GM23338 (cell line): ENCODE data around the gene SLAMF8. TPM values are rescaled to one million over a fixed set of nuclear protein-coding genes. Genes with fewer than 3 reads are reported as not detected.
A peak's percentile ranks its signal among the peaks of the same experiment; 100 is the strongest.

ENCODE experiments used
- ATAC-seq: fragments of 200-7000 bp; cut with Tn5 transposase; 3 replicates; pipeline ENCODE4 v1.9.1; 2020
- DNase-seq: peaks from one replicate; pipeline ENCODE4 v3.0.0-alpha.2; 2015; ENCODE audit warnings: low spot score
- H2AFZ ChIP-seq: fragments of 200-600 bp; sonication (generic); 2 replicates; pipeline ENCODE4 v1.8.0; 2016; ENCODE audit warnings: antibody characterized with exemption, mild to moderate bottlenecking, moderate library complexity
- H3F3A ChIP-seq: fragments of 200-600 bp; sonication (generic); replicated peaks from 2 replicates; pipeline ENCODE4 v1.8.0; 2017; ENCODE audit warnings: antibody characterized with exemption, mixed run types, low read depth
- H3K27ac ChIP-seq: fragments of 200-600 bp; sonication (generic); 2 replicates; pipeline ENCODE4 v1.6.1; 2016; ENCODE audit warnings: low read depth
- H3K27me3 ChIP-seq: fragments of 200-600 bp; sonication (generic); 2 replicates; pipeline ENCODE4 v1.8.0; 2016; ENCODE audit warnings: mild to moderate bottlenecking, mixed run types, moderate library complexity; ENCODE audit not compliant: insufficient read depth
- H3K36me3 ChIP-seq: fragments of 200-600 bp; sonication (generic); 2 replicates; pipeline ENCODE4 v1.8.0; 2016; ENCODE audit warnings: mild to moderate bottlenecking; ENCODE audit not compliant: insufficient read depth
- H3K4me1 ChIP-seq: fragments of 200-600 bp; sonication (generic); 2 replicates; pipeline ENCODE4 v1.8.0; 2016; ENCODE audit warnings: mild to moderate bottlenecking, moderate library complexity; ENCODE audit not compliant: insufficient read depth
- H3K4me2 ChIP-seq: fragments of 200-600 bp; sonication (generic); 2 replicates; pipeline ENCODE4 v1.7.1; 2017; ENCODE audit warnings: mixed run types
- H3K4me3 ChIP-seq: fragments of 200-600 bp; sonication (generic); 2 replicates; pipeline ENCODE4 v1.6.1; 2016; ENCODE audit warnings: mixed run types
- H3K79me2 ChIP-seq: fragments of 200-600 bp; sonication (generic); replicated peaks from 2 replicates; pipeline ENCODE4 v1.8.0; 2017; ENCODE audit warnings: mild to moderate bottlenecking; ENCODE audit not compliant: insufficient read depth
- H3K9me2 ChIP-seq: fragments of 200-600 bp; sonication (generic); 2 replicates; pipeline ENCODE4 v1.8.0; 2017; ENCODE audit not compliant: insufficient read depth
- H4K20me1 ChIP-seq: fragments of 200-600 bp; sonication (generic); replicated peaks from 2 replicates; pipeline ENCODE4 v1.8.0; 2017; ENCODE audit warnings: mild to moderate bottlenecking; ENCODE audit not compliant: insufficient read depth
- H3K27ac Mint-ChIP-seq: 2 replicates; pipeline ENCODE4 v1.8.0; 2020; ENCODE audit warnings: inconsistent platforms, mild to moderate bottlenecking, moderate library complexity, mixed read lengths
- H3K27me3 Mint-ChIP-seq: 3 replicates; pipeline ENCODE4 v1.8.0; 2022; ENCODE audit warnings: low read depth, mild to moderate bottlenecking, moderate library complexity, mixed read lengths, inconsistent platforms; ENCODE audit not compliant: insufficient read depth, poor library complexity
- H3K36me3 Mint-ChIP-seq: 3 replicates; pipeline ENCODE4 v1.8.0; 2021; ENCODE audit warnings: low read depth, mild to moderate bottlenecking, inconsistent platforms, moderate library complexity, mixed read lengths
- H3K4me1 Mint-ChIP-seq: 3 replicates; pipeline ENCODE4 v1.8.0; 2020; ENCODE audit warnings: mild to moderate bottlenecking, inconsistent platforms, mixed read lengths
- H3K4me3 Mint-ChIP-seq: 3 replicates; pipeline ENCODE4 v1.8.0; 2021; ENCODE audit warnings: moderate library complexity, mild to moderate bottlenecking, inconsistent platforms, mixed read lengths
- H3K9me3 Mint-ChIP-seq: 3 replicates; pipeline ENCODE4 v1.8.0; 2020; ENCODE audit warnings: moderate library complexity, mild to moderate bottlenecking, inconsistent platforms, mixed read lengths
- CREB1 ChIP-seq: fragments of 250-450 bp; sonication (Bioruptor Pico); IDR thresholded peaks from 2 replicates; pipeline ENCODE4 v1.5.0; 2020; ENCODE audit warnings: low read depth, mild to moderate bottlenecking, moderate library complexity
- CTCF ChIP-seq, 2 experiments: fragments of 200-600 bp in 1 of 2; sonication (generic) in 1 of 2; conservative IDR thresholded peaks; 2 replicates each; pipeline versions ENCODE4 v1.5.1 to v1.6.1; 2016 to 2017; ENCODE audit warnings: antibody characterized with exemption in 2 of 2, low read depth in 2 of 2, mild to moderate bottlenecking in 2 of 2, moderate library complexity in 1 of 2
- EZH2phosphoT487 ChIP-seq: fragments of 200-600 bp; sonication (generic); IDR thresholded peaks from one replicate; pipeline ENCODE4 v1.8.1; 2018; ENCODE audit warnings: antibody characterized with exemption; ENCODE audit not compliant: unreplicated experiment
- polyA plus RNA-seq: library from polyadenylated mRNA; unstranded; fragments of >200 nt; fragmentation: Nextera tagmentation; extraction: Ambion mirVana; gene quantifications from 2 replicates; pipeline ENCODE4 v1.2.1, GENCODE V29; 2016
- total RNA-seq: library from RNA; depleted of rRNA; stranded (reverse); fragments of >200 nt; shearing (Covaris generic); gene quantifications from 2 replicates; pipeline ENCODE4 v1.2.3, GENCODE V29; 2014
- TF ChIP-seq, protein P1 (sequence below): IDR thresholded peaks from one replicate; pipeline ENCODE4 v1.6.1; 2018; ENCODE audit warnings: antibody characterized with exemption; ENCODE audit not compliant: unreplicated experiment
- TF ChIP-seq, protein P2 (sequence below): fragments of 250-450 bp; sonication (Bioruptor Pico); IDR thresholded peaks from 2 replicates; pipeline ENCODE4 v1.5.0; 2020; ENCODE audit warnings: mild to moderate bottlenecking, moderate library complexity

SLAMF8 gene
- total and polyA plus RNA-seq, 2 experiments from 2014 or later, result not detected

DNA sequence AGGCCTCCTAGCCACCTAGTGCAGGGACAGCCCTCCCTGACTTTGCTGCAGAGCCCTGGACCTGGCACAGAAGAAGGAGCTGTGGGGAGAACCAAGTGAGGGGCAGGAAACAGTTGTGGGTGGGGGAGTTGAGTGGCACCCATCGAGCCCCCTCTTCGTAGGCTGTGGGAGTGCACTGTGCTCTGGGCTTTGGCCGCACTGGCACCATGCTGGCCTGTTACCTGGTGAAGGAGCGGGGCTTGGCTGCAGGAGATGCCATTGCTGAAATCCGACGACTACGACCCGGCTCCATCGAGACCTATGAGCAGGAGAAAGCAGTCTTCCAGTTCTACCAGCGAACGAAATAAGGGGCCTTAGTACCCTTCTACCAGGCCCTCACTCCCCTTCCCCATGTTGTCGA lies 44.7 kb upstream of the SLAMF8 start (continued):
- TF ChIP-seq, protein P1, sequence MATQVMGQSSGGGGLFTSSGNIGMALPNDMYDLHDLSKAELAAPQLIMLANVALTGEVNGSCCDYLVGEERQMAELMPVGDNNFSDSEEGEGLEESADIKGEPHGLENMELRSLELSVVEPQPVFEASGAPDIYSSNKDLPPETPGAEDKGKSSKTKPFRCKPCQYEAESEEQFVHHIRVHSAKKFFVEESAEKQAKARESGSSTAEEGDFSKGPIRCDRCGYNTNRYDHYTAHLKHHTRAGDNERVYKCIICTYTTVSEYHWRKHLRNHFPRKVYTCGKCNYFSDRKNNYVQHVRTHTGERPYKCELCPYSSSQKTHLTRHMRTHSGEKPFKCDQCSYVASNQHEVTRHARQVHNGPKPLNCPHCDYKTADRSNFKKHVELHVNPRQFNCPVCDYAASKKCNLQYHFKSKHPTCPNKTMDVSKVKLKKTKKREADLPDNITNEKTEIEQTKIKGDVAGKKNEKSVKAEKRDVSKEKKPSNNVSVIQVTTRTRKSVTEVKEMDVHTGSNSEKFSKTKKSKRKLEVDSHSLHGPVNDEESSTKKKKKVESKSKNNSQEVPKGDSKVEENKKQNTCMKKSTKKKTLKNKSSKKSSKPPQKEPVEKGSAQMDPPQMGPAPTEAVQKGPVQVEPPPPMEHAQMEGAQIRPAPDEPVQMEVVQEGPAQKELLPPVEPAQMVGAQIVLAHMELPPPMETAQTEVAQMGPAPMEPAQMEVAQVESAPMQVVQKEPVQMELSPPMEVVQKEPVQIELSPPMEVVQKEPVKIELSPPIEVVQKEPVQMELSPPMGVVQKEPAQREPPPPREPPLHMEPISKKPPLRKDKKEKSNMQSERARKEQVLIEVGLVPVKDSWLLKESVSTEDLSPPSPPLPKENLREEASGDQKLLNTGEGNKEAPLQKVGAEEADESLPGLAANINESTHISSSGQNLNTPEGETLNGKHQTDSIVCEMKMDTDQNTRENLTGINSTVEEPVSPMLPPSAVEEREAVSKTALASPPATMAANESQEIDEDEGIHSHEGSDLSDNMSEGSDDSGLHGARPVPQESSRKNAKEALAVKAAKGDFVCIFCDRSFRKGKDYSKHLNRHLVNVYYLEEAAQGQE, result no peak
- TF ChIP-seq CREB1 (CRISPR knock-in tag), result no peak
- no peak for TF ChIP-seq CTCF (conservative IDR thresholded peaks at IDR 0.05; ENCODE audit: low read depth in 2 of 2)

- H3K9me2 ChIP-seq, result peaks cover 28% of the 10 kb centered on the region
- H3K36me3 Mint-ChIP-seq, result peaks cover 27% of the 10 kb centered on the region
- H3K27ac Mint-ChIP-seq, result no peak overlapping the region
- peaks cover 12% of the 10 kb centered on the region; the same call in 2 of the 3 replicates for H3K9me3 Mint-ChIP-seq
- peak overlapping the region; percentile 37 for H3K4me2 ChIP-seq
- H3K4me1 Mint-ChIP-seq, result peaks cover 30% of the 10 kb centered on the region
- H3K27ac ChIP-seq, result 0 out of 2 replicates have a peak overlapping the region, but pooled peaks have one; percentile 29
- H3K36me3 ChIP-seq, result no peaks in the 10 kb centered on the region
- no peak overlapping the region for H3K4me3 Mint-ChIP-seq
- H3K4me1 ChIP-seq, result peaks cover 19% of the 10 kb centered on the region
- H3K27me3 Mint-ChIP-seq, result peaks cover 7% of the 10 kb centered on the region
- H4K20me1 ChIP-seq, result no peaks in the 10 kb centered on the region
- no peaks in the 10 kb centered on the region for H3F3A ChIP-seq
- DNase-seq (peak; percentile 64), ATAC-seq (no peak)
- no peak overlapping the region for H2AFZ ChIP-seq
- 0 out of 2 replicates have a peak, but pooled peaks cover 6% of the 10 kb centered on the region for H3K79me2 ChIP-seq
- peak overlapping the region; percentile 28; the same call in 1 of the 2 replicates for H3K4me3 ChIP-seq
- no peaks in the 10 kb centered on the region for H3K27me3 ChIP-seq
- TF ChIP-seq, protein P2, sequence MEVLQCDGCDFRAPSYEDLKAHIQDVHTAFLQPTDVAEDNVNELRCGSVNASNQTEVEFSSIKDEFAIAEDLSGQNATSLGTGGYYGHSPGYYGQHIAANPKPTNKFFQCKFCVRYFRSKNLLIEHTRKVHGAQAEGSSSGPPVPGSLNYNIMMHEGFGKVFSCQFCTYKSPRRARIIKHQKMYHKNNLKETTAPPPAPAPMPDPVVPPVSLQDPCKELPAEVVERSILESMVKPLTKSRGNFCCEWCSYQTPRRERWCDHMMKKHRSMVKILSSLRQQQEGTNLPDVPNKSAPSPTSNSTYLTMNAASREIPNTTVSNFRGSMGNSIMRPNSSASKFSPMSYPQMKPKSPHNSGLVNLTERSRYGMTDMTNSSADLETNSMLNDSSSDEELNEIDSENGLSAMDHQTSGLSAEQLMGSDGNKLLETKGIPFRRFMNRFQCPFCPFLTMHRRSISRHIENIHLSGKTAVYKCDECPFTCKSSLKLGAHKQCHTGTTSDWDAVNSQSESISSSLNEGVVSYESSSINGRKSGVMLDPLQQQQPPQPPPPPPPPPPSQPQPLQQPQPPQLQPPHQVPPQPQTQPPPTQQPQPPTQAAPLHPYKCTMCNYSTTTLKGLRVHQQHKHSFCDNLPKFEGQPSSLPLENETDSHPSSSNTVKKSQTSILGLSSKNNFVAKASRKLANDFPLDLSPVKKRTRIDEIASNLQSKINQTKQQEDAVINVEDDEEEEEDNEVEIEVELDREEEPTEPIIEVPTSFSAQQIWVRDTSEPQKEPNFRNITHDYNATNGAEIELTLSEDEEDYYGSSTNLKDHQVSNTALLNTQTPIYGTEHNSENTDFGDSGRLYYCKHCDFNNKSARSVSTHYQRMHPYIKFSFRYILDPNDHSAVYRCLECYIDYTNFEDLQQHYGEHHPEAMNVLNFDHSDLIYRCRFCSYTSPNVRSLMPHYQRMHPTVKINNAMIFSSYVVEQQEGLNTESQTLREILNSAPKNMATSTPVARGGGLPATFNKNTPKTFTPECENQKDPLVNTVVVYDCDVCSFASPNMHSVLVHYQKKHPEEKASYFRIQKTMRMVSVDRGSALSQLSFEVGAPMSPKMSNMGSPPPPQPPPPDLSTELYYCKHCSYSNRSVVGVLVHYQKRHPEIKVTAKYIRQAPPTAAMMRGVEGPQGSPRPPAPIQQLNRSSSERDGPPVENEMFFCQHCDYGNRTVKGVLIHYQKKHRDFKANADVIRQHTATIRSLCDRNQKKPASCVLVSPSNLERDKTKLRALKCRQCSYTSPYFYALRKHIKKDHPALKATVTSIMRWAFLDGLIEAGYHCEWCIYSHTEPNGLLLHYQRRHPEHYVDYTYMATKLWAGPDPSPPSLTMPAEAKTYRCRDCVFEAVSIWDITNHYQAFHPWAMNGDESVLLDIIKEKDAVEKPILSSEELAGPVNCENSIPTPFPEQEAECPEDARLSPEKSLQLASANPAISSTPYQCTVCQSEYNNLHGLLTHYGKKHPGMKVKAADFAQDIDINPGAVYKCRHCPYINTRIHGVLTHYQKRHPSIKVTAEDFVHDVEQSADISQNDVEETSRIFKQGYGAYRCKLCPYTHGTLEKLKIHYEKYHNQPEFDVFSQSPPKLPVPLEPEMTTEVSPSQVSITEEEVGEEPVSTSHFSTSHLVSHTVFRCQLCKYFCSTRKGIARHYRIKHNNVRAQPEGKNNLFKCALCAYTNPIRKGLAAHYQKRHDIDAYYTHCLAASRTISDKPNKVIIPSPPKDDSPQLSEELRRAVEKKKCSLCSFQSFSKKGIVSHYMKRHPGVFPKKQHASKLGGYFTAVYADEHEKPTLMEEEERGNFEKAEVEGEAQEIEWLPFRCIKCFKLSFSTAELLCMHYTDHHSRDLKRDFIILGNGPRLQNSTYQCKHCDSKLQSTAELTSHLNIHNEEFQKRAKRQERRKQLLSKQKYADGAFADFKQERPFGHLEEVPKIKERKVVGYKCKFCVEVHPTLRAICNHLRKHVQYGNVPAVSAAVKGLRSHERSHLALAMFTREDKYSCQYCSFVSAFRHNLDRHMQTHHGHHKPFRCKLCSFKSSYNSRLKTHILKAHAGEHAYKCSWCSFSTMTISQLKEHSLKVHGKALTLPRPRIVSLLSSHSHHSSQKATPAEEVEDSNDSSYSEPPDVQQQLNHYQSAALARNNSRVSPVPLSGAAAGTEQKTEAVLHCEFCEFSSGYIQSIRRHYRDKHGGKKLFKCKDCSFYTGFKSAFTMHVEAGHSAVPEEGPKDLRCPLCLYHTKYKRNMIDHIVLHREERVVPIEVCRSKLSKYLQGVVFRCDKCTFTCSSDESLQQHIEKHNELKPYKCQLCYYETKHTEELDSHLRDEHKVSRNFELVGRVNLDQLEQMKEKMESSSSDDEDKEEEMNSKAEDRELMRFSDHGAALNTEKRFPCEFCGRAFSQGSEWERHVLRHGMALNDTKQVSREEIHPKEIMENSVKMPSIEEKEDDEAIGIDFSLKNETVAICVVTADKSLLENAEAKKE (CRISPR knock-in tag), result peak; percentile 87
- TF ChIP-seq, protein P1, result no peak
- TF ChIP-seq EZH2phosphoT487 (no peak), CTCF (conservative IDR thresholded peaks at IDR 0.05; ENCODE audit: low read depth in 2 of 2) (no peak), CREB1 (CRISPR knock-in tag) (no peak)
These were observed 42.9 kb upstream of the SLAMF8 start for GRCh38 chr1:159783724-159784123.
